NCI-H446 treated with DMSO at 0.1 percent for 48 hours (cell line): ENCODE data around the gene RRM2.

Experiments
- DNase-seq: peaks from one replicate; lab custom pipeline; 2025; lab: John Stamatoyannopoulos, UW

Gene RRM2

GRCh38 chr2:10158681-10159080 lies 36.1 kb downstream of the RRM2 start:
- DNase-seq, result no peak

GRCh38 chr2:10159086-10159485 lies 36.5 kb downstream of the RRM2 start:
- no peak for DNase-seq

- no peak for DNase-seq
These were observed 37.1 kb downstream of the RRM2 start for GRCh38 chr2:10159581-10160131.

- no peak for DNase-seq
These were observed 37.8 kb downstream of the RRM2 start for GRCh38 chr2:10160203-10160955.

DNA sequence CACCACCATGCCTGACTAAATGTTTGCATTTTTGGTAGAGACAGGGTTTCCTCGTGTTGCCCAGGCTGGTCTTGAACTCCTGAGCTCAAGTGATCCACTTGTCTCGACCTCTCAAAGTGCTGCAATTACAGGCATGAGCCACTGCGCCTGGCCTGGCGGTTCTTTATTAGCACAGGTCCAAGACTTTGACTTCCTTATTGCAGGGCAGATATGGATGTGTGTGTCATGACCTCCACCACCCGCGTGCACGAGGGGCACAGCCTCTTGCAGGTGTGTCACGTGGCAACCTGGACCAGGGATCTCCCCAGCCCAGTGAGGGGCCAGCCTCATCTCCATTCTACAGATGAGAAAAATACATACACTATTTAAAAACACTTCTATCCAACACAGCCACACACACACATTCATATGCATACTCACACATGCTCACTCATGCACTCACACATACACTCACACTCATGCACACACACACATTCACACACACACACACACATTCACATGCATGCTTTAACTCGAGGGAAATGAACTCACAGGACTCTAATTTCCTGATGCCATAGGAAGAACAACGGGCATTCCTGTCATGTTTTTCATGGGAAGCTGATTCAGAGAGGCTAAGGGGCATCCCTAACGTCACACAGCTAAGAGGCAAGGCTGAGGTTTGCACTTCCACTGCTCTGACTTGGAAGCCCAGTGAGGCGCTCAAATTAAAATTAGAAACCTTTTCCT lies 38.8 kb downstream of the RRM2 start:
- no peak for DNase-seq

GRCh38 chr2:10161961-10162441 lies 39.5 kb downstream of the RRM2 start:
- DNase-seq, result peak; percentile 48

- peak; percentile 55 for DNase-seq
These were observed 40.3 kb downstream of the RRM2 start for GRCh38 chr2:10162586-10163497.

GRCh38 chr2:10163498-10164486 lies 41.3 kb downstream of the RRM2 start:
- DNase-seq, result no peak

GRCh38 chr2:10164601-10165000 lies 42.1 kb downstream of the RRM2 start:
- no peak for DNase-seq

GRCh38 chr2:10165282-10165681 lies 42.7 kb downstream of the RRM2 start:
- DNase-seq, result no peak

DNA sequence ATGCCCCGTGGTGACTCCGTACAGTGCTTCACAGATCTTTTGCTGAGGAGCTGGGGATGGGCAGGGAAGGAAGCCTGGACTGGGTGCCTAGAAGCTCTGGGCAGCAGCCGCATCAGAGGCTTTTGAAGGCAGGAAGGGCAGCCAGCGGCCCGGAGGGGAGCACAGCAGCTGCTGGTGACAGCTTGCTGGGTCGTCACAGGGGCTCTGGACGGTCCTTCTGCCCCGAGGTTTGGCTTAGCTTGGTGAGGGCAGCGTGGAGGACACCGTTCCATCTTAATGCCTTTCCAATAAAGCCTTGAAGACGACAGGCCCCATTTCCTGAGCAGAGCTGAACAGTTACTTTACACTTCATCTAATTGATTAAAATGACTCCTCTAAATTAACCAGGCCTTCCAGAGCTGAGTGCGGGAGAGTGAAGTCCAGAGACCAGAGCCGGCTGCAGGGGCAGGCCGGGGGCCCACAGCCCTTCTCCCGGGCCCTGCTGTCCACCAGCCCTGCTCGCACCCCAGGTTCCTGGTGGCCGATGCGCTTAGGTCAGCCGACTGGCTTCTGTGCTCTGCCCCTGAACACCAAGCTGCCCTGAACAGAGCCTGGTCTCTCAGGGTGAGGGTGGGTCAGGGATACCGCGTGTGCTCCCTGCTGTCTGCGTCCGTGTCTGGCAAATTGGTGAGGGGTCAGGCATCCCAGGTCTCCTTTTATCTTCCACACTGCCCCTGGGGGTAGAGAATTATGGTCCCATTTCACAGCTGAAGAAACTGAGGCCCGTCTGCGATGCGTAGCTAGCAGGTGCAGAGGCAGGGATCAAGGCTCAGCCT lies 43.5 kb downstream of the RRM2 start:
- no peak for DNase-seq

DNA sequence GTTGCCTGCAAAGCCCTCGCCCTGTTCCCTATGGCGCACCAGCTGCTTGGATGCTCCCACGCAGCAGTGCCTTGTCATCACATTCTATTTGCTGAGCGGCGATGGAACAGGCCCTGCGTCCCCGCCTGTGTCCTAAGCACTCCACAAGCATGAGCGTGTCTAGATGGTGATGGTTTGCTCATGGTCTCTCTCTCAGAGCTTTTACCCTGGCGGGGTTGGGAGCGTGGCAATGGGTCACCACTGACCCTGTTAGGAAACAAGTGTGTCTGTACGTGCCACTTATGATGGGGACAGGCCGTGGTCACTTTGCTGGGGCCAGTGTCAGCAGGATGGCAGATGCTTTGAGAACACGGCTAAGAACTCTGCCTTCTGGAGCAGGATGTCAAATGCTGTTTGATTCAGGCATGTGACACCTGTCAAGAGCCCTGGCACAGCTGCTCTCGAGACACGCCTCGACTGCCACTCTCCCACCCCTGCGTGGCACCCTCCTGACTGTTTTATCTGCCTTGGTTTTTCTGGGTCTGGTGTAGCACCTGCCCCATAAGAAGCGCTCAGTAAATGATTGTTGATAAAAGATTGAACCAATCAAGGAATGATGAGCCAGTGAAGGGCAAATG lies 44.2 kb downstream of the RRM2 start:
- no peak for DNase-seq

DNA sequence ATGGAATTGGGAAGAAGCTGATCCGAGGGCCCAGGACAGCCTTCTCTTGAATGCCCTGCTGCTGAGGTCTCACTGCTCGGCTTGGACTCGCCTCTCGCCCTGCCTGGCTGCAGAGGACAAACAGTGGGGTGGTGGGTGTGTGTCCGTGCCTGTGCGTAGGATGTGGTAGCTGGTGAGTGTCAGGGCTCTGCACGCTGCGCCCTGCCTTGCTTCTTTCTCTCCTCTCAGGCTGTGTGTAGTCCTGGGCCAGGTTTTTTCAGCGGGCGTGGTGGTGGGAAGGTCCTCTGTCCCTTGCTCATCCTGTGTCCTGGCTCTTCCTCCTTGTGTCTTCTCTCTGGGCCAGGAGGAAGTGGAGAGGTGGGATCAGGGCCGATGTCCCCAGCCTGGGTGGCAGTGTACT lies 44.8 kb downstream of the RRM2 start:
- no peak for DNase-seq

GRCh38 chr2:10168221-10168620 lies 45.7 kb downstream of the RRM2 start:
- DNase-seq, result no peak

- DNase-seq, result no peak
These were observed 46.6 kb downstream of the RRM2 start for GRCh38 chr2:10169053-10169578.

- DNase-seq, result no peak
These were observed 47.0 kb downstream of the RRM2 start for GRCh38 chr2:10169581-10169980.

DNA sequence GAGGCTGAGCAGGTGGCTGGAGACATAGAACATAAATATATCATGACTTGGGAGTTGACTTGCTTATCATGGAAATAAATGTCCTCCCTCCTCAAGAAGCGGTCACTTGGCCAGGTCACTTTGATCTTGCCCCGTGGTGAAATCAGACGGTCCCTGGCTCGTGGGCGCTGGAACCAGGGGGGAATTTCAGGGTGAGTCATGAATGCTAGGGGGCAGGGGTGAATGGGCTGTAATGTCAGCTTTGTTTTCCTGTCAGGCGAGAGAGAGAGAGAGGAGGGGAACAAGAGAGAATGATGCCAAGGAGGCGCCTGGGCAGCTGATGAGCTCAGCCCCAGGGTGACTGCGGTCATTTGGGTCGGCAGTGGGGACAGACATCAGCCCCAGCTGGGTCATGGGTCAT lies 47.7 kb downstream of the RRM2 start:
- DNase-seq, result no peak

DNA sequence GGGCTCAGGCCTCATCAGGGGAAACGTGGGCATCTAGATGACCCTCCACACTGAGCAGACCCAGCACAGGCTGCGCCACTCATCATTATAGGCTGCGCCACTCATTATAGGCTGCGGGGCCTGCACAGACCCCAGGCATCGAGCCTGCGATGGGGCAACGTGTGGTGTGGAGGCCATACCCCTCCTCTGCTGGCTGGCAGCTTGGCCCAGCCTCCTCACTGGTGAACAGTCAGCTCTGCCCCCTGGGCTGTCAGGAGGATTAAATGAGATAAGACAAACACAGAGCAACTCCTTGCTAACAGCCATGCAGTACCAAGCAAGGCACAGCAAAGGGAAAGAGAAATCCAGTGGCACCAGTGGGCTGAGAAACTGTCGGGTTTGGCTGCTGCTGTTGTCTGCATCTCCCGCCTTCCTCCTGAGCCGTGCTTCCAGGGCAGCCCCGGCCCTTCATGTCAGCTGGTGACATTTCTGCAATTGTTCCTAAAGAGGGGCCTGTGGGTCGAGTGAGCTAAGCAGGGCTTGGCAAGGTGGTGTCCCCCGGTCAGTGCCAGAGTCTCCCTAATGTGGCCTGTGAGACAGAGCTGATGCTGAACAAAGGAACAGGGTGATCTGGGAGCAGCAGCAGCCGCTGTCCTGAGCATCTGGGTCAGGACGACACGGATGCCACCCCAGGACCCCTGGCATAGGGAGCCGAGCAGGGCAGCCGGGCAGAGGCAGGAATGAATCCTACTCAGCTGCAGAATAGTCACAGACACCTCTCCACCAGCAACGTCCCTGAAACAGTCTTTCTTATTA lies 48.7 kb downstream of the RRM2 start:
- no peak for DNase-seq
